ENCODE data around the gene ZBTB12.
A peak's percentile ranks its signal among the peaks of the same experiment; 100 is the strongest.

Gene ZBTB12

GRCh38 chr6:31897612-31898382 is 4.1 kb downstream of the ZBTB12 start, which contains the start of gene EHMT2:
TSS of gene EHMT2 (minus strand) at chr6:31897698. CDS start at chr6:31897677, 21 bp downstream.
- DNase-seq, result peak; percentile 93
- no peaks in the 10 kb centered on the region for H3K27me3 ChIP-seq (ENCODE audit: insufficient read depth, low read depth, severe bottlenecking)
- H3K36me3 ChIP-seq, result peaks cover 43% of the 10 kb centered on the region
- H3K27ac ChIP-seq, result peak within 1 kb of the TSS; percentile 87
- TF ChIP-seq CTCF (IDR thresholded peaks at IDR 0.05; ENCODE audit: low read depth, low read length), result no peak
- no peaks in the 10 kb centered on the region for H3K9me3 ChIP-seq (ENCODE audit: severe bottlenecking)
- H3K4me3 ChIP-seq (ENCODE audit: low read depth, low read length), result peak within 1 kb of the TSS; percentile 68

- TF ChIP-seq CTCF (IDR thresholded peaks at IDR 0.05; ENCODE audit: low read depth, low read length), result no peak
Measured at GRCh38 chr6:31896856-31897611, 4.9 kb downstream of the ZBTB12 start.

GRCh38 chr6:31896493-31896855 is 5.4 kb downstream of the ZBTB12 start:
- H3K27me3 ChIP-seq (ENCODE audit: insufficient read depth, low read depth, severe bottlenecking), result no peaks in the 10 kb centered on the region
- no peak for DNase-seq
- H3K9me3 ChIP-seq (ENCODE audit: severe bottlenecking), result no peaks in the 10 kb centered on the region
- TF ChIP-seq CTCF (IDR thresholded peaks at IDR 0.05; ENCODE audit: low read depth, low read length), result no peak
- H3K36me3 ChIP-seq, result peaks cover 56% of the 10 kb centered on the region
- H3K27ac ChIP-seq, result peak overlapping the region; percentile 87
- peak overlapping the region; percentile 68 for H3K4me3 ChIP-seq (ENCODE audit: low read depth, low read length)

More at GRCh38 chr6:31896856-31897611, 4.9 kb downstream of the ZBTB12 start:
- DNase-seq, result no peak
- Histone ChIP-seq H3K36me3 (peaks cover 51% of the 10 kb centered on the region), H3K27ac (peak overlapping the region; percentile 87), H3K9me3 (ENCODE audit: severe bottlenecking) (no peaks in the 10 kb centered on the region), H3K4me3 (ENCODE audit: low read depth, low read length) (peak overlapping the region; percentile 68), H3K27me3 (ENCODE audit: insufficient read depth, low read depth, severe bottlenecking) (no peaks in the 10 kb centered on the region)

GRCh38 chr6:31892821-31893220 is 9.1 kb downstream of the ZBTB12 start:
- Histone ChIP-seq H3K27ac (no peak overlapping the region), H3K27me3 (ENCODE audit: insufficient read depth, low read depth, severe bottlenecking) (no peaks in the 10 kb centered on the region), H3K9me3 (ENCODE audit: severe bottlenecking) (no peaks in the 10 kb centered on the region), H3K4me3 (ENCODE audit: low read depth, low read length) (no peak overlapping the region), H3K36me3 (peaks cover 86% of the 10 kb centered on the region)
- DNase-seq, result no peak
- TF ChIP-seq CTCF (IDR thresholded peaks at IDR 0.05; ENCODE audit: low read depth, low read length), result no peak

GRCh38 chr6:31889331-31889972 is 12.4 kb downstream of the ZBTB12 start:
- no peak for DNase-seq
- Histone ChIP-seq H3K27ac (no peak overlapping the region), H3K27me3 (ENCODE audit: insufficient read depth, low read depth, severe bottlenecking) (no peaks in the 10 kb centered on the region), H3K9me3 (ENCODE audit: severe bottlenecking) (no peaks in the 10 kb centered on the region), H3K36me3 (peaks cover 96% of the 10 kb centered on the region), H3K4me3 (ENCODE audit: low read depth, low read length) (no peak overlapping the region)
- no peak for TF ChIP-seq CTCF (IDR thresholded peaks at IDR 0.05; ENCODE audit: low read depth, low read length)
